ENCODE results near the gene DRICH1.
"Not testable (repeated sequence)": the region's sequence is repeated elsewhere in the genome, so short reads cannot be mapped to it uniquely, and the experiment has no call there.

DRICH1 gene

DNA sequence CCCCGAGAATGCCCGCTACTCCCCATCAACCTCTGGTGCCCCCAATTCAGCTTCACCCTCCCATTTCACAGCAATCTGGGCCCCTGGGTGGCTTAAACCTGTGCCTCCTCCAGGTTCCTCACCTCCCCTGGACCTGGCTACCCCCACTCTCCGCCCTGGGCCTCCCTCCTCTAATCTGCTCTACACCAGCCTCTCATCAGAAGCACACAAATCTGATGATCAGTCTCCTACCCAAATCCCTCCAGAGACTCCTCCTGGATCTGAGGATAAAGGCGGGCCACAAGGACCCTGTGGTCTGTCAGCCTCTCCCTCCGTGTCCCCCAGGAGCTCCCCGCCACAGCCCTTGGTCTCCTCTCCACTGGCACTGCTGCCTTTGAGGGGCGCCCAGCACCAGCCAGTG is 28.9 kb downstream of the DRICH1 start:
- in situ Hi-C loops (cut with MboI; ENCODE audit: low sequenced_read_pairs), result no loop called here

- in situ Hi-C loops (cut with MboI; ENCODE audit: low sequenced_read_pairs), result no loop called here
Measured at GRCh38 chr22:23598805-23599518, 33.2 kb downstream of the DRICH1 start.

DNA sequence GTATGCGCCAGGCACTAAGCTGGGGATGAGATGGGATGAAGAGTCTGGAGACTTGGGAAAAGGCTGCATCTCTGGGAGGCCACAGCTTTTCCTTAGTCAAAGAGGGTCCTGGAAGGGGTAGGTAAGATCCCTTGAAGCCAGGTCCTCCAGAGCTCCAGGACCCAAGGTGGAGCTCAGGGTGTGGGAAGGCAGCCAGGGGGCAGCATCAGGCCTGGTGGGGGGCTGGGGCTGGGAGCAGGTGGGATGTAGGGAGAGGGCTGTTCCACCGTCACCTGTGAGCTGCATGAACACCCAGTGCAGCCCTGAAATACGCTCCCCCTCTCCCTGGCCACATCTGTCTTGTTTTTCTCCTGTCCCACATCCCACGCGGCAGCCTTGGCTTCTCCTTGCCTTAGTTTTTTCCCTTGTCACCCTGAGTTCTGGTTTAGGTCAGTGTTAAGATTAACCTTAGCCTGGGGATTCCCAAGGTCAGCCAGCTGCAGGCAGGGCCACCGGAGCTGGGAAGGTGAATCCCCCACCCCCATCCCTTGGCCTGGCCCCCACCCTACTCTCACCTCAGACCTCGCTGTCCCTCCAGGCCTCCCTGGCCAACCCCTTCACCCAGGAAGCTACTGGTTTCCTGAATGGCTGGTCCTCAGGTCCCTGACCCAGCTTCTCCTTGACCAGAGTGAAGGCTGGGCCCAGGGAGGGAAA is 34.4 kb downstream of the DRICH1 start:
- in situ Hi-C loops (cut with MboI; ENCODE audit: low sequenced_read_pairs), result not testable (repeated sequence)

DNA sequence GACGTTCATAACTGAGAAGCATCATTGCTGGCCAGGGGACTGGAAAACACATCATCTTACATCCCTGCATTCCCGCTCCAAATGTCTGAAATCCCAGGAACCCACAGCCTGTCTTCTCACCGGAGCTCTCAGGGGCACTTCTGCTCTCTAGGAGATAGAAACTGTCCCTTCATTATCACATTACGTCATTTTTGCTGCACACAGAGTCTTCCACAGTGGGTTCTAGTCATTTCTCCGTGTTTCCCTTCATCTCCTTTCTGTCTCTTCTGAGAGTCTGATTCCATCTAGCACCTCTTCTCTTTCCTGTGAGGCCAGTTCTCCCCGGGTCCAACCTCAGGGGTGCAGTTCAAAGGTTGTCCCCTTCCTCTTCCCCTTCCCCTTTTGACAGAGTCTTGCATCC is 36.2 kb downstream of the DRICH1 start:
- in situ Hi-C loops (cut with MboI; ENCODE audit: low sequenced_read_pairs), result not testable (repeated sequence)

GRCh38 chr22:23591846-23592245 is 40.3 kb downstream of the DRICH1 start:
- in situ Hi-C loops (cut with MboI; ENCODE audit: low sequenced_read_pairs), result no loop called here

GRCh38 chr22:23591201-23591791 is 40.8 kb downstream of the DRICH1 start:
- in situ Hi-C loops (cut with MboI; ENCODE audit: low sequenced_read_pairs), result no loop called here

GRCh38 chr22:23583836-23584235 is 48.3 kb downstream of the DRICH1 start:
- in situ Hi-C loops (cut with MboI; ENCODE audit: low sequenced_read_pairs), result no loop called here

GRCh38 chr22:23583153-23583552 is 49.0 kb downstream of the DRICH1 start:
- in situ Hi-C loops (cut with MboI; ENCODE audit: low sequenced_read_pairs), result no loop called here

- in situ Hi-C loops (cut with MboI; ENCODE audit: low sequenced_read_pairs), result no loop called here
Measured at GRCh38 chr22:23581260-23581650, 50.9 kb downstream of the DRICH1 start.

- in situ Hi-C loops (cut with MboI; ENCODE audit: low sequenced_read_pairs), result no loop called here
Measured at GRCh38 chr22:23580576-23581259, 51.4 kb downstream of the DRICH1 start.

DNA sequence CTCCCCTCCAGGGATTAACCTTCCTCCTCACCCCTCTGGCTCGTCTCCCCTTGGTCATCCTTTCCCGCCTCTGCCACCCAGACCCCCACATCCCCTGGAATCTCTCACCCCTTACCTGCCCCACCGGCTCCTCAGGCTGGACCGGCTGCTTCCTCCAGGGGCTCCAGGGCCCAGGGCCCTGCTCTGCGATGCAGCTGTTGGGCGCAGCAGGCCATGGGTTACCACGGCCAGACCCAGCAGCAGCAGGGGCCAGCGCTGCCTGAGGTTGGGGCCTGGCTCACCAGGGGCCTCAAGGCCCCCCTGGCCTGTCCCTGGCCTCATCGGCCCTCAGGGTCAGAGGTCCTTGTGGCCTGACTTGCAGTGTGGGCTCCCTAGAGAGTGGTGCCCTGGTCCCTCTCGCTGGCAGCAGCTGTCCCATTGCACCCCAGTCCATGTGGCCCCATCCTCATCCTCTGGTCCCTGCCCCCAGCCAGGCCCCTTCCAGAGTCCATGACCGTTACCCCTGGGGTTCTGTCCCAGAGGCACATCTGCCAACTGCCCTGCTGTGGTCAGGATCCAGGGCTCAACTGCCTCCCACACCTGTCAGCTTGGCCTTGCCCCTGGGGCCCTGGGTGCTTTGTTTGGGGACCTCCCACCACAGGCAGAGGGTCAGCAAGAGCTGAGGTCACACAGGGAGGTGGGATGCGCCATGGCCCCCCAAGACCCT is 52.1 kb downstream of the DRICH1 start, which contains the start of gene IGLL1:
TSS of gene IGLL1 (minus strand) at position 421 of the 706 bp plus-strand sequence. CDS start at position 321, 100 bp downstream.
- in situ Hi-C loops (cut with MboI; ENCODE audit: low sequenced_read_pairs), result no loop called here

- in situ Hi-C loops (cut with MboI; ENCODE audit: low sequenced_read_pairs), result no loop called here
Measured at GRCh38 chr22:23579280-23579679, 52.8 kb downstream of the DRICH1 start.

DNA sequence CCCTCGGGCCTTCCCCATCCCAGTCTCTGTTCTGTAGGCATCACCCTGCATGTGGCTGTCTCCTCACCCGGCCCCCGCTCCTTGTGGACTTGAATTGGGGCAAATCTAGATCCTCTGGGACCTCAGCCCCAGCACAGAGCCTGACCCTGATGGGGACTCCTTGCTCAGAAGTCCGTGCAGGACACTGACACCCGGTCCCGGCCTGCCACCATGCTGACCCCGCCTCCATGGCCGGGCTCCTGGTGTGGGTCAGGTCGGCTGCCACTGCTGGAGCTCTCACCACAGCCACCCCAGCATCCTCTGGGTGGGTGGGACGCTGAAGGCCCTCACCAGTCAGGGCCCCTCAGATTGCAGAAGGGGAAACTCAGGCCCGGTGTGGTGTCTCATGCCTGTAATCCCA is 53.8 kb downstream of the DRICH1 start:
- in situ Hi-C loops (cut with MboI; ENCODE audit: low sequenced_read_pairs), result no loop called here

GRCh38 chr22:23576681-23577080 is 55.4 kb downstream of the DRICH1 start:
- in situ Hi-C loops (cut with MboI; ENCODE audit: low sequenced_read_pairs), result no loop called here

GRCh38 chr22:23575601-23576000 is 56.5 kb downstream of the DRICH1 start:
- in situ Hi-C loops (cut with MboI; ENCODE audit: low sequenced_read_pairs), result no loop called here

GRCh38 chr22:23574877-23575276 is 57.2 kb downstream of the DRICH1 start:
- in situ Hi-C loops (cut with MboI; ENCODE audit: low sequenced_read_pairs), result no loop called here

DNA sequence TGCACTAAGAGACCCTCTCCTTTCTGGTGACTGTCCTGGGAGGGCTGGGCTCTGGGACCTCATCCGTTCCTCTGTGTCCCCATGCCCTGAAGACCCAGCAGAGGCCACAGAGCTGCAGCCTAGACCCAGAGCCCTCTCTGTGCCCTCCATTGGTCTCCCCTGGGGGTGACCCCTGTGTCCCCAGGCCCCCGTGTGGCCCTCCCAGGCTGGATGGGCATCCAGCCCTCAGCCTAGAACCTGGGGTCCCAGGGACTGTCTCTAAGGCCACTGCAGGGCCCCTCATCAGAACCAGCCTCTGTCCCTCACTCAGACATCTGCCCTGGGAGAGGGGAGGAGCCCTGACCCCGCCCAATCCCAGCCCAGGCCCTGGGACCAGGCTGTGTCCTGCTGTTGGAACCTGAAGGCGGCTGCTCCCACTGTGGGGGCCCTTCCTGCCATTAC is 57.7 kb downstream of the DRICH1 start:
- in situ Hi-C loops (cut with MboI; ENCODE audit: low sequenced_read_pairs), result no loop called here

GRCh38 chr22:23573701-23574235 is 58.4 kb downstream of the DRICH1 start:
- in situ Hi-C loops (cut with MboI; ENCODE audit: low sequenced_read_pairs), result not testable (repeated sequence)

- in situ Hi-C loops (cut with MboI; ENCODE audit: low sequenced_read_pairs), result not testable (repeated sequence)
Measured at GRCh38 chr22:23573106-23573505, 59.0 kb downstream of the DRICH1 start.

- in situ Hi-C loops (cut with MboI; ENCODE audit: low sequenced_read_pairs), result no loop called here
Measured at GRCh38 chr22:23571486-23571885, 60.6 kb downstream of the DRICH1 start.

Data from HL-60/S4 (cell line).